Erythroblast (primary cell): Measurements from ENCODE around the gene STRBP.

ENCODE experiments used
- GATA1 ChIP-seq: IDR thresholded peaks from 2 replicates; pipeline ENCODE4 v1.6.1; 2011; ENCODE audit warnings: low read depth, mild to moderate bottlenecking, control low read depth, low read length, moderate library complexity
- POLR2A ChIP-seq: IDR thresholded peaks from 2 replicates; pipeline ENCODE4 v1.6.1; 2011; ENCODE audit warnings: mild to moderate bottlenecking, low read length

DNA sequence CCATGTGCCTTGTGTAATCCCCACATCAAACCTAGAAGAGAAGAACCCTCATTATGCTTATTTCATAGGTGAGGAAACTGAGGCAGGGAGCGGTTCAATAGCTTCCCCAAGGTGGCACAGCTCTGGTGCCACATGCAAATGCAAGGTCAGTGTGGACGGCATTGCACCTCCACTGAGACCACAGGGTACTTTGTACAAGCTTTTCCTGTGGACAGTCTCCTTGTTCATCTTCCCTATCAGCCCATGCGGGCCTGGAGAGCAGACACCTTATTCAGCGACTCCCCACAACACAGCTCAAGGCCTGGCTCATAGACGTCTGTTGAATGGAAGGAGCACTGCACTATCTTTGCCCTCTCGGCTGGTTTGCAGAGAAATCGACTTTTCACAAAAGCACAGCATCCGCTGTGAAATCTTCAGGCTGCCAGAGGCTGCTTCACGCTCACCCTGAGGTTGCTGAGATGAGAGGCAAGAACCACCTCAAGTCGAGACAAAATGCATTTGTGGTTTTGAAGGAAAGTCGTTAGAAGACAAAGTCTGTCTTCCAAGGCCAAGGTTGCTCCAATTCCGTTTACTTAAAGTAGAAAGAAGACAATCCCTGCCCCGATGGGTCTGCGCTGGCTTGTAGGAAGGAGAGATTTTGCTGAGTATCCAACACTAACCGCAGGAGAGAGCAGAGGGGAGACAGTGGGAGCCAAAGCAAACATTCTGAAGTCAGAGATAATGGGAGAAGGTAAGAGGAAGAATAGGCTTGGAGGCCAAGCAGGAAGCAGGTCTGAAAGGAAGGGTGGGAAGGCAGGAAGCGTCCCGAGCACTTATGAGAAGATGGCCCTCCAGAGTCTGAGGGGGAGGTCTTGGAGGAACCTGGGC, 34.2 kb upstream of the STRBP start:
- TF ChIP-seq POLR2A (no peak), GATA1 (no peak)
